Measurements from ENCODE around the gene TPK1. TPM values are rescaled to one million over a fixed set of nuclear protein-coding genes. Genes with fewer than 3 reads are reported as not detected.
A peak's percentile ranks its signal among the peaks of the same experiment; 100 is the strongest.

TPK1 gene
- total and polyA plus RNA-seq, 8 donors: 1.8 to 13.0 (median 4.3) TPM

DNA sequence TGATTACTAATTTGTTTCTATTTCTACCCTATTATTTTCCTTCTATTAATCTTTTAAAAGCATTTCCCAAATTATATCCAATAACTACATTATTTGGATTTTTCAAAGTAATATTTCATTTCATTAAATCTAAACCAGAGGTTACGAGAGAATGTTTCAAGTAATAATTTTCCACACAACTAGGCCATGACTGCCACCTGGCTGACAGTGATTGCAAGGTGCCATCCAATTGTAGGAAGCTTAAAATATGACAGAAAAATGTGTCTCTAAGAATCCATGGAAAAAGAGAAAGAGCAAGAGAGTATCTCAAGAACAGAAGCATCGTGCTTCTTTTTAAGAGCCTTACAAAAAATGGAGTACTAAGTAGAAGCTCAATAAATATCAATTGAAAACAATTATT, 48.7 kb downstream of the TPK1 start:
- Histone ChIP-seq H3K27me3 (no peaks in the 10 kb centered on the region), H3K4me3 (no peak overlapping the region), H3K9me3 (no peaks in the 10 kb centered on the region), H3K27ac (no peak overlapping the region), H3K36me3 (no peaks in the 10 kb centered on the region), H3K4me1 (no peaks in the 10 kb centered on the region)
- intact Hi-C loops (cut with DNase I; ENCODE audit: low total_unique reads): no loop called here
- TF ChIP-seq EP300 (IDR thresholded peaks at IDR 0.05) (no peak), POLR2AphosphoS5 (IDR thresholded peaks at IDR 0.05) (no peak), POLR2A (IDR thresholded peaks at IDR 0.05) (no peak)
- TF ChIP-seq, protein P1, sequence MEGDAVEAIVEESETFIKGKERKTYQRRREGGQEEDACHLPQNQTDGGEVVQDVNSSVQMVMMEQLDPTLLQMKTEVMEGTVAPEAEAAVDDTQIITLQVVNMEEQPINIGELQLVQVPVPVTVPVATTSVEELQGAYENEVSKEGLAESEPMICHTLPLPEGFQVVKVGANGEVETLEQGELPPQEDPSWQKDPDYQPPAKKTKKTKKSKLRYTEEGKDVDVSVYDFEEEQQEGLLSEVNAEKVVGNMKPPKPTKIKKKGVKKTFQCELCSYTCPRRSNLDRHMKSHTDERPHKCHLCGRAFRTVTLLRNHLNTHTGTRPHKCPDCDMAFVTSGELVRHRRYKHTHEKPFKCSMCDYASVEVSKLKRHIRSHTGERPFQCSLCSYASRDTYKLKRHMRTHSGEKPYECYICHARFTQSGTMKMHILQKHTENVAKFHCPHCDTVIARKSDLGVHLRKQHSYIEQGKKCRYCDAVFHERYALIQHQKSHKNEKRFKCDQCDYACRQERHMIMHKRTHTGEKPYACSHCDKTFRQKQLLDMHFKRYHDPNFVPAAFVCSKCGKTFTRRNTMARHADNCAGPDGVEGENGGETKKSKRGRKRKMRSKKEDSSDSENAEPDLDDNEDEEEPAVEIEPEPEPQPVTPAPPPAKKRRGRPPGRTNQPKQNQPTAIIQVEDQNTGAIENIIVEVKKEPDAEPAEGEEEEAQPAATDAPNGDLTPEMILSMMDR (IDR thresholded peaks at IDR 0.05): no peak
- DNase-seq: peak in 1 of 2 donors; percentile 13
- 90 to 95% (median 92%) methylated on average over 2 of the region's 2 CpGs for WGBS, 5 donors

DNA sequence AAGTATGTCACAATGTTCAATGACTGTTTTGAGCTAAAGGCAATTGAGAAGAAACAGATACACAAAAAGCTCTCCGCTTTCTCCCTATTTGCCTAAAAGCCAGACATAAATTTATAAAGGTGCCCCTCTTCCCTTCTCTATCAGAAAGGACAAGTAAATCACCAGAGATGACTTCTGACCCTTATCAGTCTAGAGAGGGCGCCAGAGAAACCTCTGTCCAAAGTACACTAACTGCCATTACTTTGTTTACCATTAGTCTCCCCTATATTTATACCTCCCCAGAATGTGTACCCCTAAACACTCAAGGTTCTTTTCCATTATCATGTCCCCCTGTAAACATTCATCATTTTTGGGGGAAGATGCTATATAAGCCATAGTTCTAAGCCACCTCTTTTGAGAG, 49.3 kb downstream of the TPK1 start:
- intact Hi-C loops (cut with DNase I; ENCODE audit: low total_unique reads): no loop called here
- H3K4me3 ChIP-seq: no peak overlapping the region
- H3K36me3 ChIP-seq: no peaks in the 10 kb centered on the region
- H3K27me3 ChIP-seq: no peaks in the 10 kb centered on the region
- no peak for DNase-seq
- TF ChIP-seq, protein P1 (IDR thresholded peaks at IDR 0.05): no peak
- no peak for TF ChIP-seq EP300 (IDR thresholded peaks at IDR 0.05)
- no peak for TF ChIP-seq POLR2AphosphoS5 (IDR thresholded peaks at IDR 0.05)
- TF ChIP-seq POLR2A (IDR thresholded peaks at IDR 0.05): no peak
- no peak overlapping the region for H3K27ac ChIP-seq
- 57 to 79% (median 62%) methylated on average over 2 of the region's 2 CpGs for WGBS, 5 donors
- H3K4me1 ChIP-seq: no peaks in the 10 kb centered on the region
- H3K9me3 ChIP-seq: no peaks in the 10 kb centered on the region

DNA sequence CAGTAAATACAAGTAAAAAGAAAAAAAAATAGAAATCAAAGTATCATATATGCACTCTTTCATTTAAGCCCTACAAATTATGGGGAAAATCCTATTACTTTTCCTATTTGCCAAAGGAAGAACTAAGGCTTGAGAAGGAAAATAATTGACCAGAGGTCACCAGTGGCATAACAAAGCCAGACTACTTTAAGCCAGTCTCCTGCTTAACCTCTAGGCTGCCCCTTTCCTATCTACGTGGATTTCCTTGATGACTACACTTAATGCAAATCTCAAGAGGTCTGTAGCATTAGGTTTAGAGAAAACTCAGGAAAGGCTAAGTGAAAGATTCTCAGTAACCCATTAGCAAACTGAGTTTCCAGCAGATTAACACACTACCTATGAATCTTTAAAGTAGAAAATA, 49.8 kb downstream of the TPK1 start:
- intact Hi-C loops (cut with DNase I; ENCODE audit: low total_unique reads): no loop called here
- Histone ChIP-seq H3K4me1 (no peaks in the 10 kb centered on the region), H3K4me3 (no peak overlapping the region), H3K27ac (no peak overlapping the region), H3K9me3 (no peaks in the 10 kb centered on the region), H3K36me3 (no peaks in the 10 kb centered on the region), H3K27me3 (no peaks in the 10 kb centered on the region)
- no peak for DNase-seq
- WGBS, 5 donors: 51 to 63% (median 60%) methylated on average over 1 of the region's 1 CpG
- TF ChIP-seq POLR2AphosphoS5 (IDR thresholded peaks at IDR 0.05): no peak
- TF ChIP-seq EP300 (IDR thresholded peaks at IDR 0.05): no peak
- no peak for TF ChIP-seq POLR2A (IDR thresholded peaks at IDR 0.05)
- TF ChIP-seq, protein P1 (IDR thresholded peaks at IDR 0.05): no peak

DNA sequence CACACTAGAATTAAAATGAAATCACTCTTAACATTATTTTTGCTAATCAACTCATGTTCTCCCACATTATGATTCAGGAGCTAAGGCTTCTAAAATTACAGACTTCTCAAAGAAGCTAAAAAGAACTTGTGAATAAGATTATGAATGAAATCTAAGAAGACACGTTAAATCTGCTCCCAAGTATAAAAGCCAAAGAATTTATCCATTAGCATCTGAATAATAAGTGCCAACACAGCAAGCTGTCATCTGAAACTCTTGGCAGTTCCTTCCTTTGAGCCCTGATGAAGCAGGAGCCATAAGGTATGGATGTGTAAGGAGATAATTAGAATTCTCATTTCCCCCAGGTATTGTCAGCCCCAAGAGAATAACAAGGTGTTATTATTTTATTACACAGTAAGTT, 50.3 kb downstream of the TPK1 start:
- WGBS, 5 donors: 75 to 83% (median 81%) methylated on average over 1 of the region's 1 CpG
- no peak overlapping the region for H3K27ac ChIP-seq
- H3K36me3 ChIP-seq: no peaks in the 10 kb centered on the region
- intact Hi-C loops (cut with DNase I; ENCODE audit: low total_unique reads): no loop called here
- no peaks in the 10 kb centered on the region for H3K4me1 ChIP-seq
- H3K9me3 ChIP-seq: no peaks in the 10 kb centered on the region
- H3K27me3 ChIP-seq: no peaks in the 10 kb centered on the region
- H3K4me3 ChIP-seq: no peak overlapping the region
- TF ChIP-seq POLR2AphosphoS5 (IDR thresholded peaks at IDR 0.05): no peak
- no peak for TF ChIP-seq EP300 (IDR thresholded peaks at IDR 0.05)
- TF ChIP-seq, protein P1 (IDR thresholded peaks at IDR 0.05): no peak
- no peak for TF ChIP-seq POLR2A (IDR thresholded peaks at IDR 0.05)
- no peak for DNase-seq
